HEK293 (cell line): Measurements from ENCODE around the gene ITSN1.

ENCODE experiments used
- SP2 ChIP-seq: fragments of 450-650 bp; formaldehyde crosslinking; IDR thresholded peaks from 2 replicates; pipeline ENCODE4 v1.5.1; 2016; ENCODE audit warnings: missing biosample characterization, missing genetic modification characterization
- ZNF530 ChIP-seq: fragments of 450-650 bp; formaldehyde crosslinking; IDR thresholded peaks from 2 replicates; pipeline ENCODE4 v1.5.1; 2016; ENCODE audit warnings: low read depth, missing biosample characterization, missing genetic modification characterization

GRCh38 chr21:33872881-33873515 is 230.7 kb downstream of the ITSN1 start:
- no peak for TF ChIP-seq SP2 (tag by site-specific recombination)
- TF ChIP-seq ZNF530 = no peak
